ENCODE data around the gene GBE1.

GBE1 gene

GRCh38 chr3:81572201-81572756, 189.2 kb downstream of the GBE1 start:
- H3K36me3 ChIP-seq (ENCODE audit: insufficient read depth, insufficient read length, low read length) = peaks cover 2% of the 10 kb centered on the region
- H3K4me1 ChIP-seq (ENCODE audit: insufficient read depth, insufficient read length) = no peaks in the 10 kb centered on the region
- H3K9me3 ChIP-seq (ENCODE audit: insufficient read depth, low read length) = no peaks in the 10 kb centered on the region
- no peaks in the 10 kb centered on the region for H3K27me3 ChIP-seq (ENCODE audit: insufficient read depth, insufficient read length)
- TF ChIP-seq ZNF274 (IDR thresholded peaks at IDR 0.05; ENCODE audit: low read depth, low read length) (no peak), SUZ12 (IDR thresholded peaks at IDR 0.05; ENCODE audit: extremely low read depth, insufficient read depth, insufficient read length) (no peak), YY1 (IDR thresholded peaks at IDR 0.05; ENCODE audit: insufficient read depth, insufficient read length) (no peak)
- H3K4me3 ChIP-seq (ENCODE audit: insufficient read length, low read depth) = no peak overlapping the region
- DNase-seq (ENCODE audit: low read depth, low spot score) = no peak
- no peak overlapping the region for H3K9ac ChIP-seq (ENCODE audit: insufficient read length, low read depth)

DNA sequence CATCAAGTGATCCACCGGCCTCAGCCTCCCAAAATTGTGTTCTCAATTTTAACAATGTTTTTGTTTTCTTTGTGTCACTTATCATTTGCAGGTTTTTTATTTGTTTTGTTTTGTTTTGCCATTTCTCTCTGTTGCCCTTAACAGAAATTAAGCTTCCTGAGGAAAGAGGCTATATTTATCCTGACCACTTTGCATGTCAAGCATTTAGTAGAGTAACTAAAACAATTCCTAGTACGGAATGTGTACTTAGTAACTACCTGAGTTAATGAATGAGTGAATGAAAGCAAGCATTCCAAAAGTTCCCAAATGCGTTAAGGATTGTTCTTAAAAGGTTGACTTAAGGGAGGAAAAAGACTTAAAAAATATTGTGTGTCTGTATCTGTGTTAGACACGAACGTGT, 193.1 kb downstream of the GBE1 start:
- no peak for TF ChIP-seq ZNF274 (IDR thresholded peaks at IDR 0.05; ENCODE audit: low read depth, low read length)
- TF ChIP-seq YY1 (IDR thresholded peaks at IDR 0.05; ENCODE audit: insufficient read depth, insufficient read length) = no peak
- TF ChIP-seq SUZ12 (IDR thresholded peaks at IDR 0.05; ENCODE audit: extremely low read depth, insufficient read depth, insufficient read length) = no peak

DNA sequence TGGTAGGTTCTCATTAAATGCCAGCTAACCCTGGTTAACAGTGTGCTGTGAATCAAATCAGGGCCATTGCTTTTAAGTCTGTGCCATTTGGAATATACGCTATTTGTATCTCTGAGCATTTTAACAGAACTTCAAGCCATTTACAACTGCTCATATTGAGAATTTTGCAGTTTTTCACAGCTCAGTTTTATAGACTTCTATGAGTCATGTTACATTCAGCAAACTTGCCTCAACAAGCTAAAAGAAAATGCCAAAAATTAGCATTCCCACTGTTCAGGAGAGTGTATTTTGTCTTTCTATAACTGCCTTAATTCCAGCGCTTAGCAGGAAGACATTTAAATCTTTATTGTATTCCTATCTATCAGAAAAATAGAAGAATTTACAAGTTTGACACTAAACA, 196.4 kb downstream of the GBE1 start:
- Histone ChIP-seq H3K9me3 (ENCODE audit: insufficient read depth, low read length) (no peaks in the 10 kb centered on the region), H3K9ac (ENCODE audit: insufficient read length, low read depth) (no peak overlapping the region), H3K36me3 (ENCODE audit: insufficient read depth, insufficient read length, low read length) (no peaks in the 10 kb centered on the region), H3K4me3 (ENCODE audit: insufficient read length, low read depth) (no peak overlapping the region), H3K27me3 (ENCODE audit: insufficient read depth, insufficient read length) (no peaks in the 10 kb centered on the region), H3K4me1 (ENCODE audit: insufficient read depth, insufficient read length) (no peaks in the 10 kb centered on the region)
- TF ChIP-seq YY1 (IDR thresholded peaks at IDR 0.05; ENCODE audit: insufficient read depth, insufficient read length) = no peak
- no peak for TF ChIP-seq ZNF274 (IDR thresholded peaks at IDR 0.05; ENCODE audit: low read depth, low read length)
- no peak for TF ChIP-seq SUZ12 (IDR thresholded peaks at IDR 0.05; ENCODE audit: extremely low read depth, insufficient read depth, insufficient read length)
- no peak for DNase-seq (ENCODE audit: low read depth, low spot score)

More for the DNA sequence above, 193.1 kb downstream of the GBE1 start:
- H3K9ac ChIP-seq (ENCODE audit: insufficient read length, low read depth) = no peak overlapping the region
- H3K9me3 ChIP-seq (ENCODE audit: insufficient read depth, low read length) = no peaks in the 10 kb centered on the region
- H3K4me3 ChIP-seq (ENCODE audit: insufficient read length, low read depth) = no peak overlapping the region
- H3K4me1 ChIP-seq (ENCODE audit: insufficient read depth, insufficient read length) = no peaks in the 10 kb centered on the region
- no peaks in the 10 kb centered on the region for H3K36me3 ChIP-seq (ENCODE audit: insufficient read depth, insufficient read length, low read length)
- DNase-seq (ENCODE audit: low read depth, low spot score) = no peak
- no peaks in the 10 kb centered on the region for H3K27me3 ChIP-seq (ENCODE audit: insufficient read depth, insufficient read length)

DNA sequence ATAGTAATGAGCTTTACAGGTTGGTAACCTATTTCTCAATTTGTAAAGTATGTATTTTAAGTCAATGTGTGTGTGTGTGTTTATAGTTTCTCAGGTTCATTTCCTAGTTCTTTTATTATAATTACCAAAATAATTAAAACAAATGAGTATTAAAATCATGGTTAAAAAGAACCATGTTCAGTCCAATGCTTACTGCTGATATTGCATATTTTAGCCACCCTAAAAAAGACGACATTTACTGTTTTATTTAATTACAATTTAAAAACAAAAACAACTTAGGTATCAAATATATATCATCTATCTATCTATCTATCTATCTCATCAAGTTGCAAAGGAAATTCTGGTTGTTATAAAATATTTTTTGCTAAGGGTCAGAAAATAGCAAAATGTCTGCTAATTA, 203.3 kb downstream of the GBE1 start:
- H3K4me1 ChIP-seq (ENCODE audit: insufficient read depth, insufficient read length) = no peaks in the 10 kb centered on the region
- no peak for TF ChIP-seq ZNF274 (IDR thresholded peaks at IDR 0.05; ENCODE audit: low read depth, low read length)
- H3K9me3 ChIP-seq (ENCODE audit: insufficient read depth, low read length) = no peaks in the 10 kb centered on the region
- H3K36me3 ChIP-seq (ENCODE audit: insufficient read depth, insufficient read length, low read length) = no peaks in the 10 kb centered on the region
- H3K27me3 ChIP-seq (ENCODE audit: insufficient read depth, insufficient read length) = no peaks in the 10 kb centered on the region
- DNase-seq (ENCODE audit: low read depth, low spot score) = no peak
- no peak overlapping the region for H3K9ac ChIP-seq (ENCODE audit: insufficient read length, low read depth)
- no peak overlapping the region for H3K4me3 ChIP-seq (ENCODE audit: insufficient read length, low read depth)

DNA sequence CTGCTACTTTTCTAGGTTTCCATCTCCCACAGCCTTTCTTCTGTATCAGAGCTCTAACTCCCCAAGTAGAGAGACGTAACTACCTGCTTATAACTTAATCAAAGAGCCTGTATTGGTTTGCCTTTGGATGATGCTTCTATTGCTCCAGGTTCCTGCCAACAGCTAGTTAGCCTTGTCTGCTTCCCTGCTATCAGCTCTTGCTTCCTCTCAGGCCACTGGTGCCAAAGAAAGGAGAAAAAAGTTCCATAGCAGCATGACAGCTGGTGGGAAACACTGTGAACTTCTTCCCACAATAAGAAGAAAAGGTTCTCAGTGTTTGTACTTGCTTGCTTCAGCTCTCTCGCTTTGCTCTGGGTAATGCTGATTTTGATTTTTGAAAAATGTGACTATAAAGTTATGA, 206.6 kb downstream of the GBE1 start:
- Histone ChIP-seq H3K9me3 (ENCODE audit: insufficient read depth, low read length) (no peaks in the 10 kb centered on the region), H3K9ac (ENCODE audit: insufficient read length, low read depth) (no peak overlapping the region), H3K4me1 (ENCODE audit: insufficient read depth, insufficient read length) (no peaks in the 10 kb centered on the region), H3K4me3 (ENCODE audit: insufficient read length, low read depth) (no peak overlapping the region), H3K36me3 (ENCODE audit: insufficient read depth, insufficient read length, low read length) (no peaks in the 10 kb centered on the region), H3K27me3 (ENCODE audit: insufficient read depth, insufficient read length) (no peaks in the 10 kb centered on the region)
- DNase-seq (ENCODE audit: low read depth, low spot score) = no peak
- TF ChIP-seq ZNF274 (IDR thresholded peaks at IDR 0.05; ENCODE audit: low read depth, low read length) = no peak
- no peak for TF ChIP-seq SUZ12 (IDR thresholded peaks at IDR 0.05; ENCODE audit: extremely low read depth, insufficient read depth, insufficient read length)

- H3K36me3 ChIP-seq (ENCODE audit: insufficient read depth, insufficient read length, low read length) = no peaks in the 10 kb centered on the region
- 0 out of 2 replicates have a peak, but pooled peaks cover 2% of the 10 kb centered on the region for H3K9me3 ChIP-seq (ENCODE audit: insufficient read depth, low read length)
- H3K4me1 ChIP-seq (ENCODE audit: insufficient read depth, insufficient read length) = no peaks in the 10 kb centered on the region
- no peak for DNase-seq (ENCODE audit: low read depth, low spot score)
- TF ChIP-seq SUZ12 (IDR thresholded peaks at IDR 0.05; ENCODE audit: extremely low read depth, insufficient read depth, insufficient read length) (no peak), YY1 (IDR thresholded peaks at IDR 0.05; ENCODE audit: insufficient read depth, insufficient read length) (no peak), ZNF274 (IDR thresholded peaks at IDR 0.05; ENCODE audit: low read depth, low read length) (no peak)
- H3K27me3 ChIP-seq (ENCODE audit: insufficient read depth, insufficient read length) = no peaks in the 10 kb centered on the region
- no peak overlapping the region for H3K4me3 ChIP-seq (ENCODE audit: insufficient read length, low read depth)
- H3K9ac ChIP-seq (ENCODE audit: insufficient read length, low read depth) = no peak overlapping the region
Measured at GRCh38 chr3:81554388-81554787, 207.1 kb downstream of the GBE1 start.

DNA sequence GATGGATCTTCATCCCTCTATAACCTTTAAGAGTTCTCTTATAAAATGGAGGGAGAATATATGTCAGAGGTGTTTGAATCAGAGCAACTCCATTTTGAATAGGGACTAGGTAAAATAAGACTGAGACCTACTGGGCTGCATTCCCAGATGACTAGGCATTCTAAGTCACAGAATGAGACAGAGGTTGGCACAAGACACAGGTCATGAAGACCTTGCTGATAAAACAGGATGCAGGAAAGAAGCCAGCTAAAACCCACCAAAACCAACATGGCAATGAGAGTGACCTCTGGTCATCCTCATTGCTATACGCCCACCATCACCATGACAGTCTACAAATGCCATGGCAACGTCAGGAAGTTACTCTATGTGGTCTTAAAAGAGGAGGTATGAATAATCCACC, 211.0 kb downstream of the GBE1 start:
- H3K36me3 ChIP-seq (ENCODE audit: insufficient read depth, insufficient read length, low read length) = no peaks in the 10 kb centered on the region
- no peak overlapping the region for H3K9ac ChIP-seq (ENCODE audit: insufficient read length, low read depth)
- H3K27me3 ChIP-seq (ENCODE audit: insufficient read depth, insufficient read length) = no peaks in the 10 kb centered on the region
- TF ChIP-seq YY1 (IDR thresholded peaks at IDR 0.05; ENCODE audit: insufficient read depth, insufficient read length) = no peak
- TF ChIP-seq ZNF274 (IDR thresholded peaks at IDR 0.05; ENCODE audit: low read depth, low read length) = no peak
- no peak for TF ChIP-seq SUZ12 (IDR thresholded peaks at IDR 0.05; ENCODE audit: extremely low read depth, insufficient read depth, insufficient read length)
- DNase-seq (ENCODE audit: low read depth, low spot score) = no peak
- no peaks in the 10 kb centered on the region for H3K4me1 ChIP-seq (ENCODE audit: insufficient read depth, insufficient read length)
- H3K4me3 ChIP-seq (ENCODE audit: insufficient read length, low read depth) = no peak overlapping the region
- H3K9me3 ChIP-seq (ENCODE audit: insufficient read depth, low read length) = peaks cover 19% of the 10 kb centered on the region; the same call in 1 of the 2 replicates
